ENCODE results near the gene CRYBA2.

The CRYBA2 gene

GRCh38 chr2:219000569-219000960, 7.3 kb upstream of the CRYBA2 start:
- in situ Hi-C loops (cut with HindIII; ENCODE audit: low pct_ligation_motif_present, low sequenced_read_pairs), result no loop called here
- TF ChIP-seq, protein P1, sequence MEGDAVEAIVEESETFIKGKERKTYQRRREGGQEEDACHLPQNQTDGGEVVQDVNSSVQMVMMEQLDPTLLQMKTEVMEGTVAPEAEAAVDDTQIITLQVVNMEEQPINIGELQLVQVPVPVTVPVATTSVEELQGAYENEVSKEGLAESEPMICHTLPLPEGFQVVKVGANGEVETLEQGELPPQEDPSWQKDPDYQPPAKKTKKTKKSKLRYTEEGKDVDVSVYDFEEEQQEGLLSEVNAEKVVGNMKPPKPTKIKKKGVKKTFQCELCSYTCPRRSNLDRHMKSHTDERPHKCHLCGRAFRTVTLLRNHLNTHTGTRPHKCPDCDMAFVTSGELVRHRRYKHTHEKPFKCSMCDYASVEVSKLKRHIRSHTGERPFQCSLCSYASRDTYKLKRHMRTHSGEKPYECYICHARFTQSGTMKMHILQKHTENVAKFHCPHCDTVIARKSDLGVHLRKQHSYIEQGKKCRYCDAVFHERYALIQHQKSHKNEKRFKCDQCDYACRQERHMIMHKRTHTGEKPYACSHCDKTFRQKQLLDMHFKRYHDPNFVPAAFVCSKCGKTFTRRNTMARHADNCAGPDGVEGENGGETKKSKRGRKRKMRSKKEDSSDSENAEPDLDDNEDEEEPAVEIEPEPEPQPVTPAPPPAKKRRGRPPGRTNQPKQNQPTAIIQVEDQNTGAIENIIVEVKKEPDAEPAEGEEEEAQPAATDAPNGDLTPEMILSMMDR (IDR thresholded peaks at IDR 0.05; ENCODE audit: low read depth, low read length, missing control alignments), result no peak
- Histone ChIP-seq H3K4me3 (ENCODE audit: low read depth, low read length) (no peak overlapping the region), H3K36me3 (replicated peaks) (no peaks in the 10 kb centered on the region), H3K27ac (no peak overlapping the region), H3K27me3 (replicated peaks) (peaks cover 84% of the 10 kb centered on the region)
- DNase-seq, result no peak

- TF ChIP-seq, protein P1 (IDR thresholded peaks at IDR 0.05; ENCODE audit: low read depth, low read length, missing control alignments), result no peak
- H3K36me3 ChIP-seq (replicated peaks), result no peaks in the 10 kb centered on the region
- peaks cover 88% of the 10 kb centered on the region for H3K27me3 ChIP-seq (replicated peaks)
These were observed 6.8 kb upstream of the CRYBA2 start for GRCh38 chr2:218999881-219000568.

DNA sequence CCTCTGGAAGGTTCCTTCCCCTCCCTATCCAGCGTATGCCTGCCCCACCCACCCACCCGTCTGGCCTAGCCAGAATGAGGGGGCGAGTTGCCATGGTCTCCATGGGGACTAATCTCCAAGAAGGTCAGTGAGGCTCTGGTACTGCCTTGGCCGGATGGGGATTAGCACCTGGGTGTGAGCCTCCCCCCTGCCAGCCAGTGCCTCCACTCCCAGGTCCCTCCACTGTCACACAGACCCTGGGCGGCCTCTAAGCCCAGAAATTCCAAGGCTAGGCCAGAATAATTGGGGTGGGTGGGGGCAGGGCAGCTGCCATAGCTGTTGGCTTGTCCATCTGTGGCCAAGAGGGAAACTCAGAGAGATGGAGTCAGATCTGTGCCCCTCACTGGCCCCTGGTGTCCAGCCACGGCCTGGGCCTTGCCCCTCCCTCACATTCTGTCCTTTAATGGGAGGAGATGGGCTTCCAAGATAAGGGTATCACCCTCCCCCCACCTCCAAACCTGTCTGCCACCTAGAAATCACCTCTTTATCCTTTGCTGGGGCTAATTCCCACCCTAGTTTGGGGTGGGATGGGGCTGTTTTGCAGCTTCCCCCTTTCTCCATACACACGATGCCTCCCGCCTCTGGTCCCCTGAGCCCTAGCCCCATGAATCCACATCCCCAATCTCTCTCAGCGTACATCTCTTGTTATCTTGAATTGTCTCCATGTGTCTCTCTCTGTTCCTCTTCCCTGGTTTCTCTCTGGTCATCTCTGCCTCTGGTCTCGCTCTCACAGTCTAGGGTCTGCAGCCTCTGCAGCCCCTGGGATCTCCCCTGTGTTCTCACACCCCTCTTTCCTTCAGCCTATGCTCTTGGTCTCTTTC, 6.0 kb upstream of the CRYBA2 start:
- Histone ChIP-seq H3K36me3 (replicated peaks) (no peaks in the 10 kb centered on the region), H3K27ac (no peak overlapping the region), H3K4me3 (ENCODE audit: low read depth, low read length) (no peak overlapping the region), H3K27me3 (replicated peaks) (peaks cover 88% of the 10 kb centered on the region)
- in situ Hi-C loops (cut with HindIII; ENCODE audit: low pct_ligation_motif_present, low sequenced_read_pairs), result no loop called here
- DNase-seq, result no peak
- TF ChIP-seq, protein P1 (IDR thresholded peaks at IDR 0.05; ENCODE audit: low read depth, low read length, missing control alignments), result no peak

More at GRCh38 chr2:218999881-219000568, 6.8 kb upstream of the CRYBA2 start:
- Histone ChIP-seq H3K4me3 (ENCODE audit: low read depth, low read length) (no peak overlapping the region), H3K27ac (no peak overlapping the region)
- in situ Hi-C loops (cut with HindIII; ENCODE audit: low pct_ligation_motif_present, low sequenced_read_pairs), result no loop called here
- no peak for DNase-seq

- no peak overlapping the region for H3K27ac ChIP-seq
- in situ Hi-C loops (cut with HindIII; ENCODE audit: low pct_ligation_motif_present, low sequenced_read_pairs), result no loop called here
- no peaks in the 10 kb centered on the region for H3K36me3 ChIP-seq (replicated peaks)
- no peak for DNase-seq
- TF ChIP-seq, protein P1 (IDR thresholded peaks at IDR 0.05; ENCODE audit: low read depth, low read length, missing control alignments), result no peak
- no peak overlapping the region for H3K4me3 ChIP-seq (ENCODE audit: low read depth, low read length)
- peaks cover 88% of the 10 kb centered on the region for H3K27me3 ChIP-seq (replicated peaks)
These were observed 5.3 kb upstream of the CRYBA2 start for GRCh38 chr2:218998414-218999002.

DNA sequence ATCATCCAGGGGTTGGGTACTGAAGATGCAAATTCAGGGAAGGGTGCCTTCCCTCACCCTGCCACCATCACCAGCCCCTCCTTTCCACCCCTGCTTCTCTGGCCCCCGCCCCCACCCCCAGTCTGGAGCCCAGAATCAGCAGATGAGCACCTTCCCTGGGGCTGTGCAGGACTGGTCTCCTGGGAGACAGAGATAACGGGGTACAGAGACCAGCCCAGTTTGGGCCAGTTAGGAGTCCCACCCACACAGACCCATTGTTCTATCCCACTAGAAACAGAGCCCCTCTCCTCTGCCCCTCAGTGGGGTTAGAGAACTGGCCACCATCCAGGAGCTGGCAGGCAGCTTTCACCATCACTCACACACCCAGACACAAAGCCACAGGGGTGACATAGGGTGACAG, 4.5 kb upstream of the CRYBA2 start:
- no peaks in the 10 kb centered on the region for H3K36me3 ChIP-seq (replicated peaks)
- in situ Hi-C loops (cut with HindIII; ENCODE audit: low pct_ligation_motif_present, low sequenced_read_pairs), result no loop called here
- H3K4me3 ChIP-seq (ENCODE audit: low read depth, low read length), result no peak overlapping the region
- H3K27me3 ChIP-seq (replicated peaks), result peaks cover 88% of the 10 kb centered on the region
- TF ChIP-seq, protein P1 (IDR thresholded peaks at IDR 0.05; ENCODE audit: low read depth, low read length, missing control alignments), result no peak
- DNase-seq, result no peak
- no peak overlapping the region for H3K27ac ChIP-seq
